ENCODE data around the gene SPINK5.

DNA sequence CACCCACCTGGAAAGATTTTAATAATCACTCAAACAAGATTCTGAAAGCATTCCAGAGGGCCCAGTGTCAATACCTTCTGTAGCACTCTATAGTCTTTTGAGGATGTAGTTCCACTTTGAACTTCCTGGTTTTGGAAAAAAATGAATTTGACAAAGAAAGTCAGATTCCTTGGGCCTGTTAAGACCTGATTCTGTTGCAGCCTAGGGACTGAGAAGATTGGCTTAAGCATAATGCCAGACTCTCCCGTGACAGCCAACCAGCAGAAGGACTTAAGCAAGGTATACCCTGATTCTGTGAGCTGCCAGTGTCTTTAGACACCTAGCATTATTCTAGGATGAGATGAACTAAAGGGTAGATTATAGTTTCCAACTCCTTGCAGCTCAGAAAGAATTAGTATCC is 6.8 kb downstream of the SPINK5 start:
- TF ChIP-seq, protein P1, sequence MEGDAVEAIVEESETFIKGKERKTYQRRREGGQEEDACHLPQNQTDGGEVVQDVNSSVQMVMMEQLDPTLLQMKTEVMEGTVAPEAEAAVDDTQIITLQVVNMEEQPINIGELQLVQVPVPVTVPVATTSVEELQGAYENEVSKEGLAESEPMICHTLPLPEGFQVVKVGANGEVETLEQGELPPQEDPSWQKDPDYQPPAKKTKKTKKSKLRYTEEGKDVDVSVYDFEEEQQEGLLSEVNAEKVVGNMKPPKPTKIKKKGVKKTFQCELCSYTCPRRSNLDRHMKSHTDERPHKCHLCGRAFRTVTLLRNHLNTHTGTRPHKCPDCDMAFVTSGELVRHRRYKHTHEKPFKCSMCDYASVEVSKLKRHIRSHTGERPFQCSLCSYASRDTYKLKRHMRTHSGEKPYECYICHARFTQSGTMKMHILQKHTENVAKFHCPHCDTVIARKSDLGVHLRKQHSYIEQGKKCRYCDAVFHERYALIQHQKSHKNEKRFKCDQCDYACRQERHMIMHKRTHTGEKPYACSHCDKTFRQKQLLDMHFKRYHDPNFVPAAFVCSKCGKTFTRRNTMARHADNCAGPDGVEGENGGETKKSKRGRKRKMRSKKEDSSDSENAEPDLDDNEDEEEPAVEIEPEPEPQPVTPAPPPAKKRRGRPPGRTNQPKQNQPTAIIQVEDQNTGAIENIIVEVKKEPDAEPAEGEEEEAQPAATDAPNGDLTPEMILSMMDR (IDR thresholded peaks at IDR 0.05; ENCODE audit: borderline replicate concordance, extremely low read depth, low read length, poor library complexity, severe bottlenecking), result no peak
- no peak for TF ChIP-seq EZH2 (IDR thresholded peaks at IDR 0.05; ENCODE audit: borderline replicate concordance, low read depth, low read length, severe bottlenecking)

Measured in DND-41 (cell line).